Measurements from ENCODE around the gene LRRC71.
"Not testable (repeated sequence)": the region's sequence is repeated elsewhere in the genome, so short reads cannot be mapped to it uniquely, and the experiment has no call there.

Gene LRRC71

GRCh38 chr1:156908541-156908940, 11.9 kb upstream of the LRRC71 start:
- no peak for DNase-seq

- DNase-seq, result no peak
These were observed 11.5 kb upstream of the LRRC71 start for GRCh38 chr1:156908955-156909354.

GRCh38 chr1:156909671-156910070, 10.8 kb upstream of the LRRC71 start:
- no peak for DNase-seq

GRCh38 chr1:156910309-156910782, 10.1 kb upstream of the LRRC71 start:
- peak; percentile 72 for DNase-seq

GRCh38 chr1:156911577-156912298, 8.7 kb upstream of the LRRC71 start:
- DNase-seq, result peak; percentile 30

GRCh38 chr1:156912310-156912709, 8.1 kb upstream of the LRRC71 start:
- peak; percentile 51 for DNase-seq

GRCh38 chr1:156912861-156913808, 7.3 kb upstream of the LRRC71 start:
- DNase-seq, result peak; percentile 93

GRCh38 chr1:156913809-156914387, 6.5 kb upstream of the LRRC71 start:
- DNase-seq, result no peak

GRCh38 chr1:156914440-156914856, 6.0 kb upstream of the LRRC71 start:
- no peak for DNase-seq

- no peak for DNase-seq
These were observed 659 bp downstream of the LRRC71 start for GRCh38 chr1:156921053-156921529.

- peak; percentile 39 for DNase-seq
These were observed 2.7 kb downstream of the LRRC71 start for GRCh38 chr1:156922986-156923669.

GRCh38 chr1:156923670-156924477, 3.4 kb downstream of the LRRC71 start:
- no peak for DNase-seq

- DNase-seq, result no peak
These were observed 4.2 kb downstream of the LRRC71 start for GRCh38 chr1:156924478-156925153.

GRCh38 chr1:156925154-156926010, 5.0 kb downstream of the LRRC71 start:
- DNase-seq, result no peak

GRCh38 chr1:156926175-156926574, 5.7 kb downstream of the LRRC71 start:
- peak; percentile 100 for DNase-seq

GRCh38 chr1:156926695-156927094, 6.3 kb downstream of the LRRC71 start:
- DNase-seq, result not testable (repeated sequence)

GRCh38 chr1:156927215-156928042, 7.0 kb downstream of the LRRC71 start:
- DNase-seq, result peak; percentile 90

GRCh38 chr1:156928043-156928602, 7.7 kb downstream of the LRRC71 start:
- DNase-seq, result no peak
